Activated naive CD8-positive, alpha-beta T cell (primary cell): ENCODE results near the gene JAKMIP3.
A peak's percentile ranks its signal among the peaks of the same experiment; 100 is the strongest.
"Not testable (repeated sequence)": the region's sequence is repeated elsewhere in the genome, so short reads cannot be mapped to it uniquely, and the experiment has no call there.

Source experiments
- H3K27ac Mint-ChIP-seq: one replicate; pipeline ENCODE4 v1.8.0; 2021; ENCODE audit warnings: mixed read lengths
- H3K27me3 Mint-ChIP-seq: one replicate; pipeline ENCODE4 v1.8.0; 2021; ENCODE audit warnings: mixed read lengths
- H3K36me3 Mint-ChIP-seq: one replicate; pipeline ENCODE4 v1.8.0; 2021; ENCODE audit warnings: mixed read lengths
- H3K4me1 Mint-ChIP-seq: one replicate; pipeline ENCODE4 v1.8.0; 2021; ENCODE audit warnings: low read depth, mixed read lengths
- H3K4me3 Mint-ChIP-seq: one replicate; pipeline ENCODE4 v1.8.0; 2021; ENCODE audit warnings: mild to moderate bottlenecking, mixed read lengths
- H3K9me3 Mint-ChIP-seq: one replicate; pipeline ENCODE4 v1.8.0; 2021; ENCODE audit warnings: low read depth, mixed read lengths

Gene JAKMIP3

DNA sequence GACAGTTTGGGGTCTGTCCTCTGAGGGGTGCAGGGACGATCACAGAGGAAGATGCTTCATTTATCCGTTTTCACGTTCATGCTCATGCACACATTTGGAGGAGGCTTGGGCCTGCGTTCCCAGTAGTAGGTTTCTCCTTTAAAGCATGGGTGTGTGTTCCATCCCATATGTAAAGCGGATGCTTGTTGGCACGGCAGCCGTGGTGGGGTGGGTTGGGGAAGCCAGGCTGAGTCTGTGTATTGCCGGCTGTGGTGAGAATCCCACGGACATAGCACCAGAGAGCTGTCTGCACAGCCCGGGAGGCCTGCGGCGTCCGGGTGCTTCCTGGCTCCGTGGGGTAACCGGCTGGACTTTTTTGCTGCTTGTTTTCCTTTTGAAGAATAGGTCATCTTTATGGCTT, 440 bp downstream of the JAKMIP3 start:
- H3K36me3 Mint-ChIP-seq = no peaks in the 10 kb centered on the region
- H3K9me3 Mint-ChIP-seq = no peaks in the 10 kb centered on the region
- peak overlapping the region; percentile 74 for H3K4me3 Mint-ChIP-seq
- no peak overlapping the region for H3K27ac Mint-ChIP-seq
- peaks cover 2% of the 10 kb centered on the region for H3K27me3 Mint-ChIP-seq
- peaks cover 7% of the 10 kb centered on the region for H3K4me1 Mint-ChIP-seq

- no peak overlapping the region for H3K4me3 Mint-ChIP-seq
- peaks cover 2% of the 10 kb centered on the region for H3K27me3 Mint-ChIP-seq
- no peak overlapping the region for H3K27ac Mint-ChIP-seq
- H3K9me3 Mint-ChIP-seq = no peaks in the 10 kb centered on the region
- H3K36me3 Mint-ChIP-seq = no peaks in the 10 kb centered on the region
- peaks cover 7% of the 10 kb centered on the region for H3K4me1 Mint-ChIP-seq
These were observed 1.1 kb downstream of the JAKMIP3 start for GRCh38 chr10:132066812-132067211.

DNA sequence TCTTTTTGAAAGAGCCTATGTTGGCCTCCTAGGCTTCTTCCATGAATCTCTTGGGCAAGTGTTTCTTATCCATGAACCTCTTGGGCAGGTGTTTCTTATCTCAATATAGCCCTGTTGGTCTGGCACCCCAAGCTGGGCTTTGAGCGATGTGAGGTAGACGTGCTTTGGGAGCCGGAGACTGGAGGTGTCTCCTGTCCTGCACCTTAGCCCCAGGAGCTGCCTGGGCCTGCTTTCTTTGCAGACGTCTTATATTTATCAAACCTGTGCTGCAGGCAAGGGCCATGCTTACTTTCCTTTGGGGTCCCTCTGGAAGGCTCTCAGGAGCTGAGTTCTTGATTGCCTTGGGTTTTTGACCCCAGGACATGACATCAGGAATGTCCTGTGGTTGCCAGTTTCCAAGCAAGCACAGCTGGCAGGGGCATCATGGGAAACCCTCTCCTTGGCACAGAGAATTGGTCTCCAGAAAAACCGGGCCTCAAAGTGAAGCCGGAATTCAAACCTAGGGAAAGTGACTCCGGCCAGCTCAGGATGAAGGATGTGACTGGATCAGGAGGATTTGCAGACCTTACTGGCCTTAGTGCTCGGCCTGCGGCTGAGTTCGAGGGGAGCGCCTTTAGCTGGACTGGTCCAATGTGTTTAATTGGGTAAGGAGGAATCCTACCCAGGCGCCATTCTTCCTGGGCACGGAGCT, 2.8 kb downstream of the JAKMIP3 start:
- Mint-ChIP-seq H3K4me3 (no peak overlapping the region), H3K36me3 (peaks cover 3% of the 10 kb centered on the region), H3K27ac (no peak overlapping the region), H3K27me3 (peaks cover 5% of the 10 kb centered on the region), H3K4me1 (peaks cover 7% of the 10 kb centered on the region), H3K9me3 (no peaks in the 10 kb centered on the region)

DNA sequence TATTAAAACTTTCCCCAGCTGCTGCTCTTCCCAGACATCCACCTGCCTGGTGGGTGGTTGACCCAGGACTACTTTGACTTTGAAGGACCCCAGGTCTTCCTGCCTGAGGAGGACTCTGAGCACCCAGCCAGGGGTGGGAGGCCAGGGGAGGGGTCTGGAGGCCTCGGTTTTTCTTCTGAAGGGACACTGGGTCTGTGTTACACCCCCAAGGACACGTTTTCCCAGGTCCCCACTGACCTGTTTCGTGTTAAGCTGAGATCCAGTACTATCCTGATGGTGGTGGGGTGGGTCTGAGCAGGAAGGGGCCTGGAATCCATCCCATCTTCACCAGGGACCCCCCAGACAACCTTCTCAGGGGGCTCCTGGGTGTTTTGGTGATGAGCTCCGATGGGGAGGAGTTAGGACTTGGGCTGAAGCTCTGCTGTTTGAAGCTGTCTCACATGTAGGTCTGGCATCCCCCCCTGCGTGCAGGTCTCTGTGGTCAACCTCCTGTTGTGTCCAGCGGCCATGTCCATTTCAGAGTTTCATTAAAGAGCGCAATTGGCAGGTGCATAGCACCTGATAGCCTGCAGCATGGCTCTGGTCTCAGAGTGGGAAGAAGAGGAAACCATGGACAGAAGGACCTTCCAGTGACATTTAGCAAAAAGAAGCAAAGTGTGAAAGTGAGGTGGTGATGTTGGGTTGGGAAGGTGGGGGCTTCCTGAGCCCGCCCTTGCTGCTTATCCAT, 3.5 kb downstream of the JAKMIP3 start:
- Mint-ChIP-seq H3K9me3 (no peaks in the 10 kb centered on the region), H3K4me1 (peaks cover 7% of the 10 kb centered on the region), H3K27me3 (peaks cover 5% of the 10 kb centered on the region), H3K4me3 (no peak overlapping the region), H3K36me3 (peaks cover 3% of the 10 kb centered on the region), H3K27ac (no peak overlapping the region)

DNA sequence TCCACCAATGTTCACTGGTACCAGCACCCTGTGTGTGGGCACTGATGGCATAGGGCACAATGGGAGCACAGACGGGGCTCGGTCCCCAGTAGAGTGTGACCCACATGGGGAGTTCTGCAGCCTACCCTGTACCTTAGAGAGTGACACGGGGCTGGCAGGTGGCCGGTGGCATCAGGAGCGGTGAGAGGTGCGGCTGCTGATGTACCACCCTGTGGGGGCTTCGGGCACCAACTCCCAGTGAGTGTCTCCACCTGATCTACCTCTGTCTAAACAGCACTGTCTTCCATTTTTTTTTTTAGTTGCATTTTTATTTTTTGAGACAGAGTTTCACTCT, 4.1 kb downstream of the JAKMIP3 start:
- Mint-ChIP-seq H3K36me3 (peaks cover 3% of the 10 kb centered on the region), H3K4me3 (no peak overlapping the region), H3K9me3 (no peaks in the 10 kb centered on the region), H3K4me1 (peaks cover 7% of the 10 kb centered on the region), H3K27me3 (peaks cover 6% of the 10 kb centered on the region), H3K27ac (no peak overlapping the region)

GRCh38 chr10:132070724-132071123, 5.0 kb downstream of the JAKMIP3 start:
- Mint-ChIP-seq H3K36me3 (peaks cover 3% of the 10 kb centered on the region), H3K9me3 (no peaks in the 10 kb centered on the region), H3K27me3 (peaks cover 7% of the 10 kb centered on the region), H3K27ac (no peak overlapping the region), H3K4me3 (no peak overlapping the region), H3K4me1 (peaks cover 4% of the 10 kb centered on the region)

DNA sequence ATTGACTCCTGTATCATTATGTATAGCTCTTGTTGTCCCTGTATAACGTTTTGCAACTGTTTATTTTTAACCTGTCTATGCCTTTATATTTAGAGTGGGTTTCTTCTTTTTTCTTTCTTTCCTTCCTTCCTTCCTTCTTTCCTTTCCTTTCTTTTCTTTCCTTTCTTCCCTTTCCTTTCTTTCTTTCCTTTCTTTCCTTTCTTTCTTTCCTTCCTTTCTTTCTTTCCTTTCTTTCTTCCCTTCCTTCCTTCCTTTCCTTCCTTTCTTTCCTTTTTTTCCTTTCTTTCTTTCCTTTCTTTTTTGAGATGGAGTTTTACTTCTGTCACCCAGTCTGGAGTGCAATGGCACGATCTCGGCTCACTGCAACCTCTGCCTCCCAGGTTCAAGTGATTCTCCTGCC, 5.9 kb downstream of the JAKMIP3 start:
- Mint-ChIP-seq H3K9me3 (no peaks in the 10 kb centered on the region), H3K4me1 (no peaks in the 10 kb centered on the region), H3K4me3 (no peak overlapping the region), H3K27me3 (peaks cover 5% of the 10 kb centered on the region), H3K36me3 (peaks cover 3% of the 10 kb centered on the region), H3K27ac (no peak overlapping the region)

- no peak overlapping the region for H3K27ac Mint-ChIP-seq
- peaks cover 3% of the 10 kb centered on the region for H3K36me3 Mint-ChIP-seq
- no peaks in the 10 kb centered on the region for H3K9me3 Mint-ChIP-seq
- peaks cover 8% of the 10 kb centered on the region for H3K27me3 Mint-ChIP-seq
- H3K4me3 Mint-ChIP-seq = no peak overlapping the region
- H3K4me1 Mint-ChIP-seq = no peaks in the 10 kb centered on the region
These were observed 10.3 kb downstream of the JAKMIP3 start for GRCh38 chr10:132075909-132076577.

- Mint-ChIP-seq H3K27ac (no peak overlapping the region), H3K27me3 (peaks cover 8% of the 10 kb centered on the region), H3K4me3 (no peak overlapping the region), H3K9me3 (no peaks in the 10 kb centered on the region), H3K4me1 (no peaks in the 10 kb centered on the region), H3K36me3 (peaks cover 3% of the 10 kb centered on the region)
These were observed 10.9 kb downstream of the JAKMIP3 start for GRCh38 chr10:132076578-132077081.

- no peaks in the 10 kb centered on the region for H3K4me1 Mint-ChIP-seq
These were observed 11.3 kb downstream of the JAKMIP3 start for GRCh38 chr10:132077091-132077490.

GRCh38 chr10:132078746-132079345, 13.1 kb downstream of the JAKMIP3 start:
- Mint-ChIP-seq H3K9me3 (no peaks in the 10 kb centered on the region), H3K4me1 (no peaks in the 10 kb centered on the region), H3K27me3 (peaks cover 11% of the 10 kb centered on the region), H3K36me3 (no peaks in the 10 kb centered on the region), H3K4me3 (no peak overlapping the region), H3K27ac (no peak overlapping the region)

More at GRCh38 chr10:132077091-132077490, 11.3 kb downstream of the JAKMIP3 start:
- Mint-ChIP-seq H3K27ac (no peak overlapping the region), H3K4me3 (no peak overlapping the region), H3K36me3 (peaks cover 3% of the 10 kb centered on the region), H3K27me3 (peaks cover 8% of the 10 kb centered on the region), H3K9me3 (no peaks in the 10 kb centered on the region)

- H3K36me3 Mint-ChIP-seq, H3K4me1 Mint-ChIP-seq, H3K27ac Mint-ChIP-seq, H3K4me3 Mint-ChIP-seq, H3K9me3 Mint-ChIP-seq: not testable (repeated sequence)
- H3K27me3 Mint-ChIP-seq = peaks cover 14% of the 10 kb centered on the region
These were observed 18.6 kb downstream of the JAKMIP3 start for GRCh38 chr10:132084384-132084783.

DNA sequence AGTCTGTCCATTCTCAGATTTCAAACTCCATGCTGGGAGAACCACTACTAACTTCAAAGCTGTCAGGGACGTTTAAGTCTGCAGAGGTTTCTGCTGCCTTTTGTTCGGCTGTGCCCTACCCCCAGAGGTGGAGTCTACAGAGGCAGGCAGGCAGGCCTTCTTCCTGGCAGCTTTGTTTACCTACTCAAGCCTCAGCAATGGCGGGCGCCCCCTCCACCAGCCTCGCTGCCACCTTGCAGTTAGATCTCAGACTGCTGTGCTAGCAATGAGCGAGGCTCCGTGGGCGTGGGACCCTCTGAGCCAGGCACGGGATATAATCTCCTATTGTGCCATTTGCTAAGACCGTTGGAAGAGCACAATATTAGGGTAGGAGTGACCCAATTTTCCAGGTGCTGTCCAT, 27.5 kb downstream of the JAKMIP3 start:
- H3K4me3 Mint-ChIP-seq, H3K9me3 Mint-ChIP-seq, H3K27ac Mint-ChIP-seq, H3K4me1 Mint-ChIP-seq, H3K36me3 Mint-ChIP-seq: not testable (repeated sequence)
- H3K27me3 Mint-ChIP-seq = peaks cover 20% of the 10 kb centered on the region

GRCh38 chr10:132094581-132095234, 29.0 kb downstream of the JAKMIP3 start:
- no peak overlapping the region for H3K4me3 Mint-ChIP-seq
- peaks cover 20% of the 10 kb centered on the region for H3K27me3 Mint-ChIP-seq
- H3K36me3 Mint-ChIP-seq = peaks cover 2% of the 10 kb centered on the region
- H3K9me3 Mint-ChIP-seq = no peaks in the 10 kb centered on the region
- H3K27ac Mint-ChIP-seq = no peak overlapping the region
- peaks cover 2% of the 10 kb centered on the region for H3K4me1 Mint-ChIP-seq
